GM10248 (cell line): ENCODE data around the gene SPRED2.
A peak's percentile ranks its signal among the peaks of the same experiment; 100 is the strongest.

Source experiments
- CTCF ChIA-PET: fragments of 300-600 bp; sonication (Branson Sonifier 250); formaldehyde crosslinking; extraction: SDS; loops from one replicate; lab custom pipeline; 2021; ENCODE audit warnings: antibody characterized with exemption; lab: Yijun Ruan, JAX
- POLR2A ChIA-PET: fragments of 350-650 bp; sonication (Branson Sonifier 250); formaldehyde crosslinking; extraction: SDS; loops from one replicate; lab custom pipeline; 2020; ENCODE audit warnings: antibody characterized with exemption; lab: Yijun Ruan, JAX
- DNase-seq: peaks from one replicate; pipeline ENCODE4 v3.0.0; 2012; ENCODE audit errors: extremely low spot score
- CTCF ChIP-seq: IDR thresholded peaks from 2 replicates; pipeline ENCODE4 v1.5.1; 2012; ENCODE audit warnings: mild to moderate bottlenecking, low read depth; ENCODE audit errors: extremely low read depth, missing control alignments, control extremely low read depth

The SPRED2 gene

GRCh38 chr2:65429786-65430602, 2.4 kb downstream of the SPRED2 start:
- no peak for TF ChIP-seq CTCF
- no peak for DNase-seq
- ChIA-PET POLR2A (interaction anchor here (1.0 kb wide), 1 partner anchor 42 kb away, joined by 3 read pairs; no protein-coding TSS in a partner anchor), CTCF (interaction anchor here (1.1 to 2.7 kb wide), 2 partner anchors 12 to 41 kb away, joined by 3 to 10 read pairs; no protein-coding TSS in a partner anchor)

- no peak for TF ChIP-seq CTCF
- CTCF ChIA-PET: interaction anchor here (0.7 to 2.7 kb wide), 8 partner anchors 9 to 53 kb away, joined by 3 to 10 read pairs (median 3); no protein-coding TSS in a partner anchor
- no peak for DNase-seq
- POLR2A ChIA-PET: no interaction called here
These were observed 4.9 kb downstream of the SPRED2 start for GRCh38 chr2:65427532-65427931.

DNA sequence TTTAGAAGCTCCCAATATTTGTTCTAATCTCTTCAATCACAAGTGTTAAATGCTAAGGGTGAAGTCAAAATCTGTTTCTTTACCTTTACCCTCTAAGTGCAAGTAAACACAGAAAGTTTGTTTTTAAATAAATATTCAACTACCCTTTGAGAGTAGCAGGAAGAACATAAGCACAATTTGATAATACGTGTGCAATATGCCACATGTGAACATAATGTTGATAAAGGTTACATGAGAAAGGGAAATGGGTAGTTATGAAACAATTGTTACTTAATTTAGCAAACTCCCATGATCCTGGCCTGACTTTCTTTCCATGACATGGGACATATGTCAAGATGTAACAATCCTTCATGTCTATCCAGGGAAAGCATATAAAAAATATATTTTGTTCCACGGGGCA, 7.1 kb downstream of the SPRED2 start:
- DNase-seq: no peak
- no peak for TF ChIP-seq CTCF
- POLR2A ChIA-PET: no interaction called here
- CTCF ChIA-PET: interaction anchor here (1.3 kb wide), 1 partner anchor 10 kb away, joined by 6 read pairs; no protein-coding TSS in a partner anchor

DNA sequence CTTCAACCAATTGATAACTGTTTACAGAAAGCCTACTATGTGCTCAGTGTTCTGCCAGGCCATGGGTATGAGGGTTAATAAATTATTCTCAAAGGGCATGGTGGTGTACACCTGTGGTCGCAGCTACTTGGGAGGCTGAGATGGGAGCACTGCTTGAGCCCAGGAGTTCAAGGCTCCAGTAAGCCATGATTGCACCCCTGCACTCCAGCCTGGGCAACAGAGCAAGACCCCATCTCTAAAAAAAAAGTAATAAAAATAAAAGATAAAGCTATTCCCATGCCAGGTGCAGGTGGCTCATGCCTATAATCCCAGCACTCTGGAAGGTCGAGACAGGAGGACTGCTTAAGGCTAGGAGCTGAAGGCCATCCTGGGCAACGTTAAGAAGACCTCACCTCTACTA, 8.0 kb downstream of the SPRED2 start:
- ChIA-PET CTCF (interaction anchor here (1.3 kb wide), 1 partner anchor 10 kb away, joined by 6 read pairs; no protein-coding TSS in a partner anchor), POLR2A (no interaction called here)
- no peak for TF ChIP-seq CTCF
- no peak for DNase-seq

DNA sequence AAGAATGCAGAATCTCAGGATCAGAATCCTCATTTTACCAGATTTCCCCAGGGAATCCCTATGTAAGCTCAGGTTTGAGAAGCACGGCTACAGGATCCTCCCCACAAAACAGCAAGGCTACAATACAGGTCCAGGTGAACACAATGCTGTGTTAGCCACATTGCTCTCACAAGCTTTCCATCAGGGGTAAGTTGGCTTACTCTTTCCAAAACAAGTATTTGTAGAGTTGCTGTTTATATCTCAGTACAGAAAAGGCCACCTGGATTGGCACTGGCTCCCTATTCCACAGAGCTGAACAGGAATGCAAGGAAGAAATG, 11.0 kb downstream of the SPRED2 start:
- ChIA-PET POLR2A (no interaction called here), CTCF (interaction anchor here (0.7 to 1.4 kb wide), 4 partner anchors 10 to 156 kb away, joined by 3 to 4 read pairs (median 3); no protein-coding TSS in a partner anchor)
- no peak for DNase-seq
- TF ChIP-seq CTCF: no peak

- ChIA-PET CTCF (interaction anchor here (1.0 to 1.4 kb wide), 3 partner anchors 10 to 155 kb away, joined by 3 to 4 read pairs (median 3); no protein-coding TSS in a partner anchor), POLR2A (no interaction called here)
- DNase-seq: peak; percentile 57
- no peak for TF ChIP-seq CTCF
These were observed 11.5 kb downstream of the SPRED2 start for GRCh38 chr2:65420712-65421431.
